GM12872 (cell line): ENCODE data around the gene TMEM170B.
A peak's percentile ranks its signal among the peaks of the same experiment; 100 is the strongest.

Experiments
- CTCF ChIP-seq: IDR thresholded peaks from 3 replicates; pipeline ENCODE4 v1.5.1; 2011; ENCODE audit warnings: low read depth, mild to moderate bottlenecking, low read length, moderate library complexity; ENCODE audit not compliant: insufficient read depth

Gene TMEM170B

GRCh38 chr6:11551053-11551452, 13.5 kb downstream of the TMEM170B start:
- no peak for TF ChIP-seq CTCF

- no peak for TF ChIP-seq CTCF
These were observed 14.9 kb downstream of the TMEM170B start for GRCh38 chr6:11552442-11552841.

- no peak for TF ChIP-seq CTCF
These were observed 16.3 kb downstream of the TMEM170B start for GRCh38 chr6:11553824-11554223.

- TF ChIP-seq CTCF, result no peak
These were observed 18.8 kb downstream of the TMEM170B start for GRCh38 chr6:11556309-11556708.

GRCh38 chr6:11563793-11564192, 26.2 kb downstream of the TMEM170B start:
- TF ChIP-seq CTCF, result no peak

- TF ChIP-seq CTCF, result no peak
These were observed 29.1 kb downstream of the TMEM170B start for GRCh38 chr6:11566609-11567008.

- no peak for TF ChIP-seq CTCF
These were observed 33.5 kb downstream of the TMEM170B start for GRCh38 chr6:11571073-11571472.

GRCh38 chr6:11575408-11576033, 38.0 kb downstream of the TMEM170B start:
- peak; percentile 98 for TF ChIP-seq CTCF
